HepG2 (cell line): Measurements from ENCODE around the gene RAB17. TPM values are rescaled to one million over a fixed set of nuclear protein-coding genes. Genes with fewer than 3 reads are reported as not detected.

Experiments used
- ATF7-NPFF ChIP-seq: sonication (generic); formaldehyde crosslinking; IDR thresholded peaks from 2 replicates; pipeline ENCODE4 v1.8.1; 2023; ENCODE audit warnings: mild to moderate bottlenecking, low read depth, missing genetic modification reagents, moderate library complexity
- ELF4 ChIP-seq: sonication (generic); formaldehyde crosslinking; IDR thresholded peaks from 2 replicates; pipeline ENCODE4 v1.5.0; 2020; ENCODE audit warnings: missing genetic modification reagents, mild to moderate bottlenecking, moderate library complexity, borderline replicate concordance
- ERF ChIP-seq: IDR thresholded peaks from 2 replicates; pipeline ENCODE4 v1.6.1; 2018; ENCODE audit warnings: missing biosample characterization, missing genetic modification reagents
- FOXK2 ChIP-seq: fragments of 450-650 bp; IDR thresholded peaks from 2 replicates; pipeline ENCODE4 v1.6.1; 2016
- GABPB1 ChIP-seq: IDR thresholded peaks from 2 replicates; pipeline ENCODE4 v1.6.1; 2016; ENCODE audit warnings: mild to moderate bottlenecking, missing genetic modification reagents, moderate library complexity, missing compliant biosample characterization
- HNRNPH1 ChIP-seq: fragments of 200-400 bp; formaldehyde crosslinking; optimal IDR thresholded peaks from 2 replicates; pipeline ENCODE3; 2017; ENCODE audit warnings: mild to moderate bottlenecking, low read depth, low read length
- ISL2 ChIP-seq: sonication (generic); formaldehyde crosslinking; IDR thresholded peaks from 2 replicates; pipeline ENCODE4 v1.5.0; 2020; ENCODE audit warnings: missing genetic modification reagents
- MTF2 ChIP-seq: sonication (generic); formaldehyde crosslinking; IDR thresholded peaks from 2 replicates; pipeline ENCODE4 v1.5.0; 2020; ENCODE audit warnings: missing genetic modification reagents, borderline replicate concordance
- PAX8 ChIP-seq: sonication (generic); formaldehyde crosslinking; IDR thresholded peaks from 2 replicates; pipeline ENCODE4 v1.8.0; 2022; ENCODE audit warnings: mild to moderate bottlenecking, missing genetic modification reagents, borderline replicate concordance
- PLRG1 ChIP-seq: fragments of 450-650 bp; conservative IDR thresholded peaks from 2 replicates; pipeline ENCODE4 v1.6.1; 2016
- TBL1XR1 ChIP-seq: fragments of 150-350 bp; IDR thresholded peaks from 2 replicates; pipeline ENCODE4 v1.6.1; 2014; ENCODE audit warnings: borderline replicate concordance, low read length; ENCODE audit not compliant: partially characterized antibody
- ZFP82 ChIP-seq: sonication (generic); formaldehyde crosslinking; IDR thresholded peaks from 2 replicates; pipeline ENCODE4 v1.5.1; 2020; ENCODE audit warnings: mild to moderate bottlenecking, missing genetic modification reagents, borderline replicate concordance
- ZNF546 ChIP-seq: sonication (generic); formaldehyde crosslinking; conservative IDR thresholded peaks from 2 replicates; pipeline ENCODE4 v1.8.1; 2023; ENCODE audit warnings: mild to moderate bottlenecking, missing genetic modification reagents
- ZNF572 ChIP-seq: sonication (generic); formaldehyde crosslinking; IDR thresholded peaks from 2 replicates; pipeline ENCODE4 v1.5.1; 2020; ENCODE audit warnings: mild to moderate bottlenecking, missing genetic modification reagents
- ZNF703 ChIP-seq: sonication (generic); formaldehyde crosslinking; IDR thresholded peaks from 2 replicates; pipeline ENCODE4 v1.5.1; 2020; ENCODE audit warnings: missing genetic modification reagents, mild to moderate bottlenecking, moderate library complexity, borderline replicate concordance
- ZNF780A ChIP-seq: sonication (generic); formaldehyde crosslinking; IDR thresholded peaks from 2 replicates; pipeline ENCODE4 v1.8.0; 2022; ENCODE audit warnings: mild to moderate bottlenecking, missing genetic modification reagents, moderate library complexity
- polyA plus RNA-seq, 8 experiments: library from polyadenylated mRNA; depleted of rRNA in 3 of 8; stranded (reverse) in 7 of 8; unstranded in 1 of 8; fragments of >200 nt; fragmentation: Illumina TruSeq in 4 of 8; extraction: Trizol in 4 of 8; gene quantifications; 2 replicates each; pipeline versions ENCODE4 v1.2.1 to v1.2.3, GENCODE V29; 2011 to 2016; ENCODE audit warnings: low read depth in 4 of 8, missing spikeins in 1 of 8, mixed read lengths in 1 of 8; ENCODE audit not compliant: insufficient read depth in 1 of 8
- total RNA-seq, 5 experiments: library from RNA; depleted of rRNA; stranded (reverse); fragments of >200 nt; fragmentation: Illumina TruSeq; extraction: Trizol; gene quantifications; 2 replicates each; pipeline ENCODE4 v1.2.3, GENCODE V29; 2016; ENCODE audit warnings: low read depth in 1 of 5
- TF ChIP-seq, protein P1 (sequence below): sonication (generic); formaldehyde crosslinking; IDR thresholded peaks from 2 replicates; pipeline ENCODE4 v1.4.0; 2020; ENCODE audit warnings: mild to moderate bottlenecking, low read depth, missing genetic modification reagents
- TF ChIP-seq, protein P2 (sequence below): sonication (generic); formaldehyde crosslinking; conservative IDR thresholded peaks from 2 replicates; pipeline ENCODE4 v1.4.0; 2020; ENCODE audit warnings: mild to moderate bottlenecking, missing genetic modification reagents, moderate library complexity
- TF ChIP-seq, protein P3 (sequence below): sonication (generic); formaldehyde crosslinking; IDR thresholded peaks from 2 replicates; pipeline ENCODE4 v1.5.0; 2020; ENCODE audit warnings: mild to moderate bottlenecking, missing genetic modification reagents
- TF ChIP-seq, protein P4 (sequence below): IDR thresholded peaks from 2 replicates; pipeline ENCODE4 v1.6.1; 2012; ENCODE audit warnings: inconsistent platforms
- TF ChIP-seq, protein P5 (sequence below): sonication (generic); formaldehyde crosslinking; IDR thresholded peaks from 2 replicates; pipeline ENCODE4 v1.4.0; 2020; ENCODE audit warnings: missing genetic modification reagents
- TF ChIP-seq, protein P6 (sequence below): sonication (generic); formaldehyde crosslinking; IDR thresholded peaks from 2 replicates; pipeline ENCODE4 v1.4.0; 2020; ENCODE audit warnings: low read depth, mild to moderate bottlenecking, missing genetic modification reagents

The RAB17 gene
- total and polyA plus RNA-seq, 2 of the 13 experiments (the other 11 are each of a cell fraction or from before 2014, with no cell fraction given) = 68.0 to 124 TPM

DNA sequence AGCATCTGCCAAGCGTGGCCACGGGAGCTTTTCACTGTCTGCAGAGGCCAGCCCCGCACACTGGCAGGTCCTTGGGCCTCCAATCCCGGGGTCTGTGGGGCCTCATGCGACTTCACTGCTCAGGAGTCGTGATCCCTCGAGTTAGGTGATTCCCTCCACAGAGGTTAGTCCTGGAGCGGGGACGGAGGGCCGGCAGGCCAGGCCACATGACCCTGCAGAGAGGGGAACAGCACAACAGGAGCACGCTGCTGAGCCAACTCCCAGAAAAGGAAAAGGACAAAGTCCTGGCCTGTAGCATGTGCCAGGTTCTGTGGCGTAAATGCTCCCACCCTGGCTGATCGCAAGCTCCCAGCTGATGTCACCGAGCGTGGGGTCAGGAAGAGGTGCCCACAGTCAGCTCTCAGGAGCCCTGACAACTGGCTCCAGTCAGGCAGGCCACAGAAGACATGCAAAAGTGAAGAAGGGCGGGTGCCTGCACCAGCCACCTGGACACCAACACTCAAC lies 39.4 kb downstream of the RAB17 start (continued):
- TF ChIP-seq, protein P1, sequence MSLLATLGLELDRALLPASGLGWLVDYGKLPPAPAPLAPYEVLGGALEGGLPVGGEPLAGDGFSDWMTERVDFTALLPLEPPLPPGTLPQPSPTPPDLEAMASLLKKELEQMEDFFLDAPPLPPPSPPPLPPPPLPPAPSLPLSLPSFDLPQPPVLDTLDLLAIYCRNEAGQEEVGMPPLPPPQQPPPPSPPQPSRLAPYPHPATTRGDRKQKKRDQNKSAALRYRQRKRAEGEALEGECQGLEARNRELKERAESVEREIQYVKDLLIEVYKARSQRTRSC (CRISPR knock-in tag) = no peak
- no peak for TF ChIP-seq ZNF572
- no peak for TF ChIP-seq ATF7-NPFF
- TF ChIP-seq MTF2 (CRISPR knock-in tag) = no peak
- TF ChIP-seq ZNF703 = no peak
- no peak for TF ChIP-seq TBL1XR1
- TF ChIP-seq ZNF780A (CRISPR knock-in tag) = no peak
- TF ChIP-seq HNRNPH1 = no peak
- TF ChIP-seq GABPB1 (CRISPR knock-in tag) = peak; percentile 21; the same call in 1 of the 2 replicates
- TF ChIP-seq PLRG1 = no peak
- no peak for TF ChIP-seq FOXK2
- TF ChIP-seq, protein P2, sequence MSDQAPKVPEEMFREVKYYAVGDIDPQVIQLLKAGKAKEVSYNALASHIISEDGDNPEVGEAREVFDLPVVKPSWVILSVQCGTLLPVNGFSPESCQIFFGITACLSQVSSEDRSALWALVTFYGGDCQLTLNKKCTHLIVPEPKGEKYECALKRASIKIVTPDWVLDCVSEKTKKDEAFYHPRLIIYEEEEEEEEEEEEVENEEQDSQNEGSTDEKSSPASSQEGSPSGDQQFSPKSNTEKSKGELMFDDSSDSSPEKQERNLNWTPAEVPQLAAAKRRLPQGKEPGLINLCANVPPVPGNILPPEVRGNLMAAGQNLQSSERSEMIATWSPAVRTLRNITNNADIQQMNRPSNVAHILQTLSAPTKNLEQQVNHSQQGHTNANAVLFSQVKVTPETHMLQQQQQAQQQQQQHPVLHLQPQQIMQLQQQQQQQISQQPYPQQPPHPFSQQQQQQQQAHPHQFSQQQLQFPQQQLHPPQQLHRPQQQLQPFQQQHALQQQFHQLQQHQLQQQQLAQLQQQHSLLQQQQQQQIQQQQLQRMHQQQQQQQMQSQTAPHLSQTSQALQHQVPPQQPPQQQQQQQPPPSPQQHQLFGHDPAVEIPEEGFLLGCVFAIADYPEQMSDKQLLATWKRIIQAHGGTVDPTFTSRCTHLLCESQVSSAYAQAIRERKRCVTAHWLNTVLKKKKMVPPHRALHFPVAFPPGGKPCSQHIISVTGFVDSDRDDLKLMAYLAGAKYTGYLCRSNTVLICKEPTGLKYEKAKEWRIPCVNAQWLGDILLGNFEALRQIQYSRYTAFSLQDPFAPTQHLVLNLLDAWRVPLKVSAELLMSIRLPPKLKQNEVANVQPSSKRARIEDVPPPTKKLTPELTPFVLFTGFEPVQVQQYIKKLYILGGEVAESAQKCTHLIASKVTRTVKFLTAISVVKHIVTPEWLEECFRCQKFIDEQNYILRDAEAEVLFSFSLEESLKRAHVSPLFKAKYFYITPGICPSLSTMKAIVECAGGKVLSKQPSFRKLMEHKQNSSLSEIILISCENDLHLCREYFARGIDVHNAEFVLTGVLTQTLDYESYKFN (CRISPR knock-in tag) = no peak
- TF ChIP-seq ISL2 (CRISPR knock-in tag) = no peak
- TF ChIP-seq, protein P3, sequence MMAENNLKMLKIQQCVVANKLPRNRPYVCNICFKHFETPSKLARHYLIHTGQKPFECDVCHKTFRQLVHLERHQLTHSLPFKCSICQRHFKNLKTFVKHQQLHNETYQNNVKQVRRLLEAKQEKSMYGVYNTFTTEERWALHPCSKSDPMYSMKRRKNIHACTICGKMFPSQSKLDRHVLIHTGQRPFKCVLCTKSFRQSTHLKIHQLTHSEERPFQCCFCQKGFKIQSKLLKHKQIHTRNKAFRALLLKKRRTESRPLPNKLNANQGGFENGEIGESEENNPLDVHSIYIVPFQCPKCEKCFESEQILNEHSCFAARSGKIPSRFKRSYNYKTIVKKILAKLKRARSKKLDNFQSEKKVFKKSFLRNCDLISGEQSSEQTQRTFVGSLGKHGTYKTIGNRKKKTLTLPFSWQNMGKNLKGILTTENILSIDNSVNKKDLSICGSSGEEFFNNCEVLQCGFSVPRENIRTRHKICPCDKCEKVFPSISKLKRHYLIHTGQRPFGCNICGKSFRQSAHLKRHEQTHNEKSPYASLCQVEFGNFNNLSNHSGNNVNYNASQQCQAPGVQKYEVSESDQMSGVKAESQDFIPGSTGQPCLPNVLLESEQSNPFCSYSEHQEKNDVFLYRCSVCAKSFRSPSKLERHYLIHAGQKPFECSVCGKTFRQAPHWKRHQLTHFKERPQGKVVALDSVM = no peak
- no peak for TF ChIP-seq ZNF546 (CRISPR knock-in tag)
- TF ChIP-seq, protein P4, sequence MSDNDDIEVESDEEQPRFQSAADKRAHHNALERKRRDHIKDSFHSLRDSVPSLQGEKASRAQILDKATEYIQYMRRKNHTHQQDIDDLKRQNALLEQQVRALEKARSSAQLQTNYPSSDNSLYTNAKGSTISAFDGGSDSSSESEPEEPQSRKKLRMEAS = peak; percentile 92
- TF ChIP-seq ZFP82 = no peak
- TF ChIP-seq ELF4 (CRISPR knock-in tag) = no peak
- TF ChIP-seq, protein P5, sequence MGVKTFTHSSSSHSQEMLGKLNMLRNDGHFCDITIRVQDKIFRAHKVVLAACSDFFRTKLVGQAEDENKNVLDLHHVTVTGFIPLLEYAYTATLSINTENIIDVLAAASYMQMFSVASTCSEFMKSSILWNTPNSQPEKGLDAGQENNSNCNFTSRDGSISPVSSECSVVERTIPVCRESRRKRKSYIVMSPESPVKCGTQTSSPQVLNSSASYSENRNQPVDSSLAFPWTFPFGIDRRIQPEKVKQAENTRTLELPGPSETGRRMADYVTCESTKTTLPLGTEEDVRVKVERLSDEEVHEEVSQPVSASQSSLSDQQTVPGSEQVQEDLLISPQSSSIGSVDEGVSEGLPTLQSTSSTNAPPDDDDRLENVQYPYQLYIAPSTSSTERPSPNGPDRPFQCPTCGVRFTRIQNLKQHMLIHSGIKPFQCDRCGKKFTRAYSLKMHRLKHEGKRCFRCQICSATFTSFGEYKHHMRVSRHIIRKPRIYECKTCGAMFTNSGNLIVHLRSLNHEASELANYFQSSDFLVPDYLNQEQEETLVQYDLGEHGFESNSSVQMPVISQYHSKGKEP (CRISPR knock-in tag) = no peak
- TF ChIP-seq PAX8 (CRISPR knock-in tag) = no peak
- TF ChIP-seq, protein P6, sequence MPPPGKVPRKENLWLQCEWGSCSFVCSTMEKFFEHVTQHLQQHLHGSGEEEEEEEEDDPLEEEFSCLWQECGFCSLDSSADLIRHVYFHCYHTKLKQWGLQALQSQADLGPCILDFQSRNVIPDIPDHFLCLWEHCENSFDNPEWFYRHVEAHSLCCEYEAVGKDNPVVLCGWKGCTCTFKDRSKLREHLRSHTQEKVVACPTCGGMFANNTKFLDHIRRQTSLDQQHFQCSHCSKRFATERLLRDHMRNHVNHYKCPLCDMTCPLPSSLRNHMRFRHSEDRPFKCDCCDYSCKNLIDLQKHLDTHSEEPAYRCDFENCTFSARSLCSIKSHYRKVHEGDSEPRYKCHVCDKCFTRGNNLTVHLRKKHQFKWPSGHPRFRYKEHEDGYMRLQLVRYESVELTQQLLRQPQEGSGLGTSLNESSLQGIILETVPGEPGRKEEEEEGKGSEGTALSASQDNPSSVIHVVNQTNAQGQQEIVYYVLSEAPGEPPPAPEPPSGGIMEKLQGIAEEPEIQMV (CRISPR knock-in tag) = no peak
- peak; percentile 56 for TF ChIP-seq ERF (CRISPR knock-in tag)
